Measurements from ENCODE around the gene ZNF629.

Gene ZNF629

GRCh38 chr16:30767767-30768465, 19.1 kb downstream of the ZNF629 start:
- in situ Hi-C loops (cut with MboI; ENCODE audit: low sequenced_read_pairs) = no loop called here

GRCh38 chr16:30766933-30767284, 20.1 kb downstream of the ZNF629 start:
- in situ Hi-C loops (cut with MboI; ENCODE audit: low sequenced_read_pairs) = no loop called here

- in situ Hi-C loops (cut with MboI; ENCODE audit: low sequenced_read_pairs) = no loop called here
These were observed 20.6 kb downstream of the ZNF629 start for GRCh38 chr16:30766206-30766932.

- in situ Hi-C loops (cut with MboI; ENCODE audit: low sequenced_read_pairs) = no loop called here
These were observed 22.1 kb downstream of the ZNF629 start for GRCh38 chr16:30764816-30765465.

GRCh38 chr16:30764086-30764485, 22.9 kb downstream of the ZNF629 start:
- in situ Hi-C loops (cut with MboI; ENCODE audit: low sequenced_read_pairs) = no loop called here

GRCh38 chr16:30762991-30763725, 23.8 kb downstream of the ZNF629 start:
- in situ Hi-C loops (cut with MboI; ENCODE audit: low sequenced_read_pairs) = no loop called here

GRCh38 chr16:30761928-30762902, 24.8 kb downstream of the ZNF629 start, which contains the start of the genes CFAP119 and RNF40:
Gene CFAP119 (minus strand): TSS chr16:30762062. CDS start chr16:30761748, 314 bp downstream.
Gene RNF40 (plus strand): TSS chr16:30762322. CDS start chr16:30762546, 224 bp downstream.
- in situ Hi-C loops (cut with MboI; ENCODE audit: low sequenced_read_pairs) = no loop called here

- in situ Hi-C loops (cut with MboI; ENCODE audit: low sequenced_read_pairs) = no loop called here
These were observed 25.5 kb downstream of the ZNF629 start for GRCh38 chr16:30761427-30761927.

- in situ Hi-C loops (cut with MboI; ENCODE audit: low sequenced_read_pairs) = no loop called here
These were observed 26.2 kb downstream of the ZNF629 start for GRCh38 chr16:30760577-30761426.

- in situ Hi-C loops (cut with MboI; ENCODE audit: low sequenced_read_pairs) = no loop called here
These were observed 26.9 kb downstream of the ZNF629 start for GRCh38 chr16:30760001-30760559.

- in situ Hi-C loops (cut with MboI; ENCODE audit: low sequenced_read_pairs) = no loop called here
These were observed 28.0 kb downstream of the ZNF629 start for GRCh38 chr16:30758988-30759491.

GRCh38 chr16:30757316-30757715, 29.7 kb downstream of the ZNF629 start:
- in situ Hi-C loops (cut with MboI; ENCODE audit: low sequenced_read_pairs) = no loop called here

- in situ Hi-C loops (cut with MboI; ENCODE audit: low sequenced_read_pairs) = no loop called here
These were observed 30.3 kb downstream of the ZNF629 start for GRCh38 chr16:30756781-30757100.

- in situ Hi-C loops (cut with MboI; ENCODE audit: low sequenced_read_pairs) = no loop called here
These were observed 30.8 kb downstream of the ZNF629 start for GRCh38 chr16:30755955-30756780.

GRCh38 chr16:30753596-30753995, 33.4 kb downstream of the ZNF629 start:
- in situ Hi-C loops (cut with MboI; ENCODE audit: low sequenced_read_pairs) = no loop called here

- in situ Hi-C loops (cut with MboI; ENCODE audit: low sequenced_read_pairs) = no loop called here
These were observed 36.0 kb downstream of the ZNF629 start for GRCh38 chr16:30750876-30751465.

- in situ Hi-C loops (cut with MboI; ENCODE audit: low sequenced_read_pairs) = no loop called here
These were observed 36.8 kb downstream of the ZNF629 start for GRCh38 chr16:30750201-30750600.
